22Rv1 (cell line): ENCODE results near the gene FCHSD1.
A peak's percentile ranks its signal among the peaks of the same experiment; 100 is the strongest.

Experiments used
- H3K27ac ChIP-seq: fragments of 450-650 bp; 2 replicates; pipeline ENCODE4 v1.5.1; 2017
- CTCF ChIP-seq: fragments of 450-650 bp; IDR thresholded peaks from 2 replicates; pipeline ENCODE4 v1.5.1; 2017; ENCODE audit warnings: mild to moderate bottlenecking
- ZFX ChIP-seq: fragments of 450-650 bp; IDR thresholded peaks from 2 replicates; pipeline ENCODE4 v1.6.1; 2017; ENCODE audit warnings: antibody characterized with exemption, borderline replicate concordance

Gene FCHSD1

DNA sequence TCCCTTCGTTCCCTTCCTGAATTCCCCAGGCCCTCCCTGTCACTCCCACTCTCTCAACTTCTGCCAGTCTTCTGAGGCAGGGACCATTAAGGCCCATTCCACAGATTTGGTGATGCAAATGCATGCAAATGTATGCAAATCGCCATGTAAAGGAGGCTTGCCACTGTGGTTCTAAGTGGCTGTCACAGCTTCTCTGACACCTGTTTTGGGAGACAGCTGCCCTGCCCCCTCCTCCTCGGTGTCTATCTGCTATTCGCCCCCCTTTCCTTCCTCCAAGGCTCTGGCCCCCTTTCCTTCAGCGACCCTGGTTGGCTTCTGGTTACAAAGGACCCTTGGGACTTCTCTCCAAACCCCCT lies 41.3 kb upstream of the FCHSD1 start:
- TF ChIP-seq CTCF (no peak), ZFX (no peak)
- H3K27ac ChIP-seq: no peak overlapping the region

DNA sequence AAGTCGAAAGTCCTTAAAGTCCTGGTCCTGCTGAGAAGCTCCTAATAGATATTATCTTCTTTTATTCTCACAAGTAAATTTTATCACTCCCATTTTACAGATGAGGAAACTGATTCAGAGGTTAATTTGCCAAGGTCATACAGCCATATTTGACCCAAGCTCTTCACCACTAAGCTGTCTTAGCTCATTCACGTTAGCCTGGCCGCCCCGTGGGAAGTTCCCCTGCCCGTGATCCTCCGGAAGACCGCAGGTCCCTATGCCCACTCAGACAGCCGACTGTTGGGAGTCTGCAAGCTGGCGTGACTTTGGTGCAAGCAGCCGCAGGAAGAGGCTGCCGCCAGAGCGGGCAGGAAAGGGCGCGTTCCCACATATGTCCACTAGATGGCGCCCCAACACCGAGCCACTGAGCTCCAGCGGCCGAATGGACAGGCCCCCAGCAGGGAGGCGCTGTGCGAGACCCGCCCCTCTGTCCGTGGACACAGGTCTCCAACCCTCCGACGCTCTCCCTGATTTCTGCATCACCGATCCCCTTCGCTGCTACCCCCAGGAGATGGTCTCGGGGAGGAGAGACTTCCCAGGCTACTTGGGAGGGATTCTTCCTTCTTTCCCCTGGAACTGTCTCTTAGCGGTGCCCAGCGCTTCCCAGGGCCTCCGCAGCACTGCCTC lies 40.8 kb upstream of the FCHSD1 start:
- TF ChIP-seq CTCF: peak; percentile 95
- no peak for TF ChIP-seq ZFX
- H3K27ac ChIP-seq: no peak overlapping the region

- TF ChIP-seq CTCF (no peak), ZFX (no peak)
These were observed 40.2 kb upstream of the FCHSD1 start for GRCh38 chr5:141691286-141691866.

DNA sequence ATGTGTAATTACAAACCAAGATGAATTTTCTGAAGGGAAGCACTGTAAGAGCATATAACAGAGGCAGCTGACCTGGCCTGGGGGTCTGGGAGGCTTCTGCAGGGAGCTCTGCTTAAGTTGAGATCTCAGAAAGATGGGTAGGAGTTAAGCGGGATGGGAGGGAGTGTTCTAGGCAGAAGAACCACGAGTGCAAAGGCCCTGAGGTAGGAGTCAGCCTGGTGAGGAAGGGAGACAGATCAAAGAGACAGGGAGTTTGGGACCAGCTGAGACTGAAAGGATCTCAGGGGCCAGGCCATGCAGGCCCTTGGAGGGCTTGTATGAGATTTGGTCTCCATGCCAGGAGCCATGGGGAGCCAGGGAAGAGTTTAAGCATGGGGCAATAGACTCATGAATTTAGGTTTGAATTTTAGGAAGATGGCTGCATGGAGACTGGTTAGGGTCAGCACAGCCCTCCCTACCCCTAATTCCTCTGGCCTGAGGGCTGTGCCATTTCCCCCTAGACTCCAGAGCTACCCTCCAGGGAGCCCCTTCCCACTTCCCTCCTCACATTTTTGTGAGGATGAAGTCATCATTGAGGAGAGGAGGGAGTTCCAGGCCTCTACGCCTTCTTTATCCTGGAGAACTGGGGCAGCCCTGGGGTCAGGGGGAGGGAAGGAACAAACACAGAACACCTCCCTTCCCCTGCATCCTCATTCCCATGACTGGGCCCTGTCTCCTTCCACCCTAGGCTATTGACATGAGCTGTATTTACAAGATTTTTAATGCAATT lies 35.6 kb upstream of the FCHSD1 start:
- no peak overlapping the region for H3K27ac ChIP-seq
- TF ChIP-seq ZFX: no peak
- TF ChIP-seq CTCF: no peak

More at GRCh38 chr5:141691286-141691866, 40.2 kb upstream of the FCHSD1 start:
- H3K27ac ChIP-seq: no peak overlapping the region

DNA sequence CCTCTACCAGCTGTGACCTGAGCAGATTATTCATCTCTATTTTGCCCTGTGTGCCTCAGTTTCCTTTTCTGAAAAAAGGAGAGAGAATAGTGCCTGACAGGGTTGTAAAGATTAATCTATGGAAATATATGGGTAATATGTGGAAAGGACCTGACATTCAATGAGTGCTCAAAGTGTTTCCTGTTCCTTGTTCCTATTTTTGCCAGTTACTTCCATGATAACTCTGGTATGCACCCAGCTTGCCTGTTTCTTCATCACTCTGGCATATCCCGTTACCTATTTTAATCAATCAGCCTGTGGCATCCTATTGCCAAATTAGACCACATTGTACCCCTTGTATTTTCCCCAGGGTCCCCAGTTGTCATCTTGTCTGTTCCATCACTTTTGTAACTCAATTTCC lies 34.4 kb upstream of the FCHSD1 start:
- H3K27ac ChIP-seq: no peak overlapping the region
- no peak for TF ChIP-seq CTCF
- TF ChIP-seq ZFX: no peak

DNA sequence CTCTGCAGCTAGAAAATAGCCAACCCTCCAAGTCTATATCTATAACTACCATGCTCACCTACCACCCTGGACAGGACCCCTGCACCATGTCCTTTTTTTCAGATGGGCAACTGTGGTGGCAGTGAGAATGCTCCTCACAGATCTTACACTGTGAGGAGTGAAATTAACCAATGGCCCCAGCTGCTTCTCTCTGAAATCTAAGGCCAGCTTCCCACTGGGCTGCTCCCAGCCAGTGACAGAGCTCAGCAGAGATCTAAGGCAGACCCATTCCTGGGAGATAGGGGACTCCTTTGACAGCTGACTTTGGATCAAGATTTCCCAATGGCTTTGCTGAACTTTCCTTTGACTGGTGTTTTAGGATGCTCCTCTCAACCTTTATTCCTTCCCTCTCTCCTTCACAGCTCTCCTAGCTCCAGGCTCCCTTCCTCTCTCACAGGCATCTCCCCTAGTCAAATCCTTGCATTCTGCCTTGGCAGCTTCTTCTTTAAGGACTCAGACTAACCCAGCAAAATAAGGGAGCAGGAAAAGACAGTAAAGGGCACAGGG lies 32.5 kb upstream of the FCHSD1 start:
- TF ChIP-seq ZFX (no peak), CTCF (no peak)
- H3K27ac ChIP-seq: no peak overlapping the region
